Keratinocyte (primary cell): ENCODE data around the gene CACNB4.

Experiments used
- EZH2 ChIP-seq: IDR thresholded peaks from one replicate; pipeline ENCODE4 v1.6.1; 2012; ENCODE audit warnings: inconsistent platforms, mild to moderate bottlenecking, low read length, moderate library complexity
- TF ChIP-seq, protein P1 (sequence below), 3 experiments: IDR thresholded peaks in 1 of 3; conservative IDR thresholded peaks in 1 of 3; optimal IDR thresholded peaks in 1 of 3; 2 replicates in 2 of 3; 3 replicates in 1 of 3; pipeline versions ENCODE3 to v1.5.1; 2011; ENCODE audit warnings: low read length in 3 of 3, mild to moderate bottlenecking in 3 of 3, moderate library complexity in 2 of 3, control low read depth in 1 of 3, inconsistent platforms in 1 of 3; ENCODE audit not compliant: insufficient read depth in 2 of 3; ENCODE audit errors: extremely low read depth in 1 of 3

GRCh38 chr2:152054593-152054992 is 44.3 kb downstream of the CACNB4 start:
- TF ChIP-seq, protein P1, sequence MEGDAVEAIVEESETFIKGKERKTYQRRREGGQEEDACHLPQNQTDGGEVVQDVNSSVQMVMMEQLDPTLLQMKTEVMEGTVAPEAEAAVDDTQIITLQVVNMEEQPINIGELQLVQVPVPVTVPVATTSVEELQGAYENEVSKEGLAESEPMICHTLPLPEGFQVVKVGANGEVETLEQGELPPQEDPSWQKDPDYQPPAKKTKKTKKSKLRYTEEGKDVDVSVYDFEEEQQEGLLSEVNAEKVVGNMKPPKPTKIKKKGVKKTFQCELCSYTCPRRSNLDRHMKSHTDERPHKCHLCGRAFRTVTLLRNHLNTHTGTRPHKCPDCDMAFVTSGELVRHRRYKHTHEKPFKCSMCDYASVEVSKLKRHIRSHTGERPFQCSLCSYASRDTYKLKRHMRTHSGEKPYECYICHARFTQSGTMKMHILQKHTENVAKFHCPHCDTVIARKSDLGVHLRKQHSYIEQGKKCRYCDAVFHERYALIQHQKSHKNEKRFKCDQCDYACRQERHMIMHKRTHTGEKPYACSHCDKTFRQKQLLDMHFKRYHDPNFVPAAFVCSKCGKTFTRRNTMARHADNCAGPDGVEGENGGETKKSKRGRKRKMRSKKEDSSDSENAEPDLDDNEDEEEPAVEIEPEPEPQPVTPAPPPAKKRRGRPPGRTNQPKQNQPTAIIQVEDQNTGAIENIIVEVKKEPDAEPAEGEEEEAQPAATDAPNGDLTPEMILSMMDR (optimal IDR thresholded peaks at IDR 0.05 in 1 of 3, IDR thresholded peaks at IDR 0.05 in 1 of 3, conservative IDR thresholded peaks at IDR 0.05 in 1 of 3; ENCODE audit: extremely low read depth in 1 of 3, insufficient read depth in 2 of 3, low read length in 3 of 3), result no peak
- no peak for TF ChIP-seq EZH2
